ENCODE data around the gene CRISPLD2. TPM values are rescaled to one million over a fixed set of nuclear protein-coding genes. Genes with fewer than 3 reads are reported as not detected.

The CRISPLD2 gene
- total RNA-seq, 2 experiments from 2014 or later: 2.0 to 2.6 TPM

DNA sequence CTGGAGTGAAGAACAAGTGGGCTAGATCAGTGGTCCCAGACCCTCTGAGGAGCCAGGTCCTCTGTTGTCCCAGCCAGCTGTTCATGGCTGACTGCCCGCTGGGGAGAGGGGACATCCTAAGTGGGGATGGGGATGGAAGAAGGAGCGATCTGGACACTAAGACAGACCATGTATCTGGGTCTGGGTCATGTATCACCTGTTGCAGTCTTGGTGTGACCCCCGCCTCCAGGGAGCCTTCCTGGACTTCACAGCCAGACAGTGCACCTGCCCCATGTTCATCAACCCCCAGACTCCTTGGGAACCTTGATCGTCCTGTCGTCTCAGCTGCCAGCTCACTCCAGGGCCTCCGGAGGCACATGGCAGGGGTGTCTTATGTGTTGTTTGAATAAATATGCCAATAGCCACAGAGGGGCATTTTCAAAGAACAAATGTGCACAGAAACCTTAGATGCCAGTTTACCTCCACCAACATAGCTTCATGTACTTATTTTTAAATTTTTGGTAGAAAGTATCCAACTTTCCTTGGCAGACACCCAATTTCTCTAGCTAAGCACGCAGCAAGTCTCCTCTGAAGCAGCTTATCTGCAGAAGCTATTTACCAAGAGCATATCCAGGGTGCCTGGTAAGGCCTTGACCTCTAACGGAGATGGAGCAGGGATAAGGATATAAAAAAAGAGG, 43.2 kb downstream of the CRISPLD2 start:
- Histone ChIP-seq H3K36me3 (ENCODE audit: insufficient read depth, low read length) (no peaks in the 10 kb centered on the region), H3K4me1 (ENCODE audit: insufficient read depth, low read length) (no peaks in the 10 kb centered on the region), H3K27ac (ENCODE audit: low read depth in 1 of 2, low read length in 2 of 2) (no peak overlapping the region), H3K4me3 (ENCODE audit: low read length) (no peak overlapping the region), H3K27me3 (ENCODE audit: control insufficient read depth in 1 of 2, insufficient read depth in 2 of 2, low read length in 2 of 2) (no peaks in the 10 kb centered on the region), H3K9me3 (ENCODE audit: control insufficient read depth in 1 of 2, insufficient read depth in 1 of 2, low read length in 2 of 2) (peaks cover 0 to 17% of the 10 kb centered on the region in 2 experiments)
- DNase-seq (no peak), ATAC-seq (ENCODE audit: poor library complexity) (no peak)
- intact Hi-C loops (cut with DNase I, micrococcal nuclease): no loop called here
- TF ChIP-seq, protein P1, sequence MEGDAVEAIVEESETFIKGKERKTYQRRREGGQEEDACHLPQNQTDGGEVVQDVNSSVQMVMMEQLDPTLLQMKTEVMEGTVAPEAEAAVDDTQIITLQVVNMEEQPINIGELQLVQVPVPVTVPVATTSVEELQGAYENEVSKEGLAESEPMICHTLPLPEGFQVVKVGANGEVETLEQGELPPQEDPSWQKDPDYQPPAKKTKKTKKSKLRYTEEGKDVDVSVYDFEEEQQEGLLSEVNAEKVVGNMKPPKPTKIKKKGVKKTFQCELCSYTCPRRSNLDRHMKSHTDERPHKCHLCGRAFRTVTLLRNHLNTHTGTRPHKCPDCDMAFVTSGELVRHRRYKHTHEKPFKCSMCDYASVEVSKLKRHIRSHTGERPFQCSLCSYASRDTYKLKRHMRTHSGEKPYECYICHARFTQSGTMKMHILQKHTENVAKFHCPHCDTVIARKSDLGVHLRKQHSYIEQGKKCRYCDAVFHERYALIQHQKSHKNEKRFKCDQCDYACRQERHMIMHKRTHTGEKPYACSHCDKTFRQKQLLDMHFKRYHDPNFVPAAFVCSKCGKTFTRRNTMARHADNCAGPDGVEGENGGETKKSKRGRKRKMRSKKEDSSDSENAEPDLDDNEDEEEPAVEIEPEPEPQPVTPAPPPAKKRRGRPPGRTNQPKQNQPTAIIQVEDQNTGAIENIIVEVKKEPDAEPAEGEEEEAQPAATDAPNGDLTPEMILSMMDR (IDR thresholded peaks at IDR 0.05): no peak
- Mint-ChIP-seq H3K9me3 (no peaks in the 10 kb centered on the region), H3K27me3 (peaks cover 4% of the 10 kb centered on the region), H3K4me1 (ENCODE audit: low read depth) (no peaks in the 10 kb centered on the region), H3K36me3 (ENCODE audit: low read depth) (no peaks in the 10 kb centered on the region), H3K4me3 (no peak overlapping the region), H3K27ac (no peak overlapping the region)
- ChIA-PET CTCF (no interaction called here), POLR2A (no interaction called here)

DNA sequence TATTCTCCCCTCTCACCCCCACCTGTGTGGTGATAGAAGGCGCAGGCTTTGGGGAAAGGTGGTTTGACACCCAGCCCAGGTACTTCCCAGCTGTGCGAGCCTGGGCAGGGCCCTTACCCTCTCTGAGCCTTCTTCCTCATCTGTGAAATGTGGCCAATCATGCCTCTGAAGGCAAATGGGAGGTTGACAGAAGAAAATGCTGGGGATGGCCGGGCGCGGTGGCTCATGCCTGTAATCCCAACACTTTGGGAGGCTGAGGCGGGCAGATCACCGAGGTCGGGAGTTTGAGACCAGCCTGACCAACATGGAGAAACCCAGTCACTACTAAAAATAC, 43.7 kb downstream of the CRISPLD2 start:
- DNase-seq (no peak), ATAC-seq (ENCODE audit: poor library complexity) (no peak)
- Histone ChIP-seq H3K27ac (ENCODE audit: low read depth in 1 of 2, low read length in 2 of 2) (no peak overlapping the region), H3K4me1 (ENCODE audit: insufficient read depth, low read length) (no peaks in the 10 kb centered on the region), H3K27me3 (ENCODE audit: control insufficient read depth in 1 of 2, insufficient read depth in 2 of 2, low read length in 2 of 2) (no peaks in the 10 kb centered on the region), H3K4me3 (ENCODE audit: low read length) (no peak overlapping the region), H3K36me3 (ENCODE audit: insufficient read depth, low read length) (no peaks in the 10 kb centered on the region), H3K9me3 (ENCODE audit: control insufficient read depth in 1 of 2, insufficient read depth in 1 of 2, low read length in 2 of 2) (peaks cover 0 to 17% of the 10 kb centered on the region in 2 experiments)
- intact Hi-C loops (cut with DNase I, micrococcal nuclease): no loop called here
- ChIA-PET CTCF (no interaction called here), POLR2A (no interaction called here)
- TF ChIP-seq, protein P1 (IDR thresholded peaks at IDR 0.05): no peak
- Mint-ChIP-seq H3K4me3 (no peak overlapping the region), H3K27ac (no peak overlapping the region), H3K27me3 (peaks cover 4% of the 10 kb centered on the region), H3K36me3 (ENCODE audit: low read depth) (no peaks in the 10 kb centered on the region), H3K4me1 (ENCODE audit: low read depth) (no peaks in the 10 kb centered on the region), H3K9me3 (no peaks in the 10 kb centered on the region)

DNA sequence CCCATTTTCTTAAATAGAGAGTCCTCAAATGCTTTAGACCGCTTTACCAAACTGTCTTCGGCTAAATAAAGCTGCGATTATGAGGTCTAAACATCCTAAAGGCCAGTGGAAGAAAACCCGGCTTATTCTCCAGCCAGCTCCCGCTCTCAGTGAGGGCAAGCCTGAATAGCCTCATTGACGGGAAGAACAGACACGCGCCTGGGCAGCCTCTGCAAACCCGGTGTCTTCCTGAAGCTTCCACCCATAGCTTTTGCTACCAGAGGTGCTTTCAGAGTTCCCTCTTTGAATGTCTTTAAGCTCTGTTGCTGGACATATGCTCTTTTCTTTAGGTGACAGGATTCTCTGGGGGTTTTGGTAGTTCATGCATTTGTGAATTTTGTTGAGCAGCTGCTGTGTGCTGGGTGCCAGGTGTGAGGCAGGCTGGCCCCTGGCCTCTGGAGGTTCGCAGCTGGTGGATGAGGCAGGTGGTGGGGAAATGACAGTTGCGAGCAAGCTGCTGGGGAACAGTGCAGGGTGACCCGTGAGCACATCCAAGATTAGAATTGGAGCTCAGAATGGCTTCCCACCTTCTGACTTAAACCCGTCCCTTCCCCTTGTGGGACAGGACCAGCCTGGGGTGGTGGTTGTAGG, 44.7 kb downstream of the CRISPLD2 start:
- no peak for ATAC-seq (ENCODE audit: poor library complexity)
- H3K27ac ChIP-seq (ENCODE audit: low read depth in 1 of 2, low read length in 2 of 2): no peak overlapping the region
- Mint-ChIP-seq H3K9me3 (no peaks in the 10 kb centered on the region), H3K36me3 (ENCODE audit: low read depth) (no peaks in the 10 kb centered on the region), H3K4me1 (ENCODE audit: low read depth) (no peaks in the 10 kb centered on the region), H3K27me3 (peaks cover 4% of the 10 kb centered on the region), H3K4me3 (no peak overlapping the region), H3K27ac (no peak overlapping the region)
- H3K4me1 ChIP-seq (ENCODE audit: insufficient read depth, low read length): no peaks in the 10 kb centered on the region
- H3K9me3 ChIP-seq (ENCODE audit: control insufficient read depth in 1 of 2, insufficient read depth in 1 of 2, low read length in 2 of 2): peaks cover 0 to 17% of the 10 kb centered on the region in 2 experiments
- H3K36me3 ChIP-seq (ENCODE audit: insufficient read depth, low read length): no peaks in the 10 kb centered on the region
- TF ChIP-seq, protein P1 (IDR thresholded peaks at IDR 0.05): no peak
- ChIA-PET POLR2A (no interaction called here), CTCF (no interaction called here)
- H3K27me3 ChIP-seq (ENCODE audit: control insufficient read depth in 1 of 2, insufficient read depth in 2 of 2, low read length in 2 of 2): no peaks in the 10 kb centered on the region
- no peak for DNase-seq
- no peak overlapping the region for H3K4me3 ChIP-seq (ENCODE audit: low read length)
- intact Hi-C loops (cut with DNase I, micrococcal nuclease): no loop called here
